ENCODE results near the gene SNX32. TPM values are rescaled to one million over a fixed set of nuclear protein-coding genes. Genes with fewer than 3 reads are reported as not detected.

Gene SNX32
- total and polyA plus RNA-seq, 2 of the 13 experiments (the other 11 are each of a cell fraction or from before 2014, with no cell fraction given) = 0.09 to 0.34 TPM

DNA sequence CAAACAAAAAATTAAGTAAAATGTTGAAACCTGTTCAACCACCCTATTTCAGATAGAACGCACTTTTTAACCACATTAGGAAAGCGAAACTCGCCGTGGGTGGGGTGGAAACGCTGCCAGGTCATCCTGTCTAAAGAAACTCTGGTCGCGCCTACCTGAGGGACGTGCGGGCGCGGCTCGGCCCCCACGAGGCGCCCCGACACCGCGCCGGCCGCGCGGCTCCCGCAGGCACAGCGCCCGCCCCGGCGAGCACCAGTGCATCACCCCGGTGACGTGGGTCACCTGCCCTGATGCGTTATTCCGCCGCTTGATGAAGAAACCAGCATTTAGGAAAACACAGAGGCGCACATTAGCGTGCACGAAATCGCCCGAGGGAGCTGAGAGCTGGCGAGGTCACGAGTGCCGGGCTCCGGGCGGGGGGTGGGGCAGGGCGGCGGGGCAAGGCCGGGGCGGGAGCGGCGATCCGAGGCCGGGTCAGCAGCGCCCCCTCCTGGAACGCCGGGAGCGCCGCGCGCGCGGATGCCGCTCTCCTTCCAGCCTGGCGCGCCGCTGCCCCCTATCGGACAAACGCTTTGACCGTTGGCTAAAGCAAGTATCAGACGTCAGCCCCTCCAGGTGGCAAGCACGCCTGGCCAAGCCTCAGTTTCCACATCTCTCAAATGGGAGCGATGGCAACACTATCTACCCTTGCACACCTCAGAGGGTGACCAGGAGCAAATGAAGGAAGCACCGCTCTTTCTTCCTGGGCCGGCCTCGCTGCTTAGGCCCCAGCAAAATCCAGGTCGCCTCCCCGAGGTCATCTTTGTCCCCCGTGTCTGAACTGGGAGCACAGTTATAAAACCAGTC, 15.7 kb upstream of the SNX32 start (continued):
- TF ChIP-seq, protein P1, sequence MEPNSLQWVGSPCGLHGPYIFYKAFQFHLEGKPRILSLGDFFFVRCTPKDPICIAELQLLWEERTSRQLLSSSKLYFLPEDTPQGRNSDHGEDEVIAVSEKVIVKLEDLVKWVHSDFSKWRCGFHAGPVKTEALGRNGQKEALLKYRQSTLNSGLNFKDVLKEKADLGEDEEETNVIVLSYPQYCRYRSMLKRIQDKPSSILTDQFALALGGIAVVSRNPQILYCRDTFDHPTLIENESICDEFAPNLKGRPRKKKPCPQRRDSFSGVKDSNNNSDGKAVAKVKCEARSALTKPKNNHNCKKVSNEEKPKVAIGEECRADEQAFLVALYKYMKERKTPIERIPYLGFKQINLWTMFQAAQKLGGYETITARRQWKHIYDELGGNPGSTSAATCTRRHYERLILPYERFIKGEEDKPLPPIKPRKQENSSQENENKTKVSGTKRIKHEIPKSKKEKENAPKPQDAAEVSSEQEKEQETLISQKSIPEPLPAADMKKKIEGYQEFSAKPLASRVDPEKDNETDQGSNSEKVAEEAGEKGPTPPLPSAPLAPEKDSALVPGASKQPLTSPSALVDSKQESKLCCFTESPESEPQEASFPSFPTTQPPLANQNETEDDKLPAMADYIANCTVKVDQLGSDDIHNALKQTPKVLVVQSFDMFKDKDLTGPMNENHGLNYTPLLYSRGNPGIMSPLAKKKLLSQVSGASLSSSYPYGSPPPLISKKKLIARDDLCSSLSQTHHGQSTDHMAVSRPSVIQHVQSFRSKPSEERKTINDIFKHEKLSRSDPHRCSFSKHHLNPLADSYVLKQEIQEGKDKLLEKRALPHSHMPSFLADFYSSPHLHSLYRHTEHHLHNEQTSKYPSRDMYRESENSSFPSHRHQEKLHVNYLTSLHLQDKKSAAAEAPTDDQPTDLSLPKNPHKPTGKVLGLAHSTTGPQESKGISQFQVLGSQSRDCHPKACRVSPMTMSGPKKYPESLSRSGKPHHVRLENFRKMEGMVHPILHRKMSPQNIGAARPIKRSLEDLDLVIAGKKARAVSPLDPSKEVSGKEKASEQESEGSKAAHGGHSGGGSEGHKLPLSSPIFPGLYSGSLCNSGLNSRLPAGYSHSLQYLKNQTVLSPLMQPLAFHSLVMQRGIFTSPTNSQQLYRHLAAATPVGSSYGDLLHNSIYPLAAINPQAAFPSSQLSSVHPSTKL (CRISPR knock-in tag; IDR thresholded peaks at IDR 0.05) = peak; percentile 41; the same call in 1 of the 2 replicates
- no peak for TF ChIP-seq ARNT (IDR thresholded peaks at IDR 0.05)
- TF ChIP-seq SOX13 (IDR thresholded peaks at IDR 0.05) = no peak
- TF ChIP-seq SOX13 (CRISPR knock-in tag; conservative IDR thresholded peaks at IDR 0.05 in 1 of 2, IDR thresholded peaks at IDR 0.05 in 1 of 2) = no peak
- no peak for TF ChIP-seq EZH2 (conservative IDR thresholded peaks at IDR 0.05; ENCODE audit: low read depth, low read length)
- no peak for TF ChIP-seq KLF15 (CRISPR knock-in tag; IDR thresholded peaks at IDR 0.05; ENCODE audit: borderline replicate concordance)
- no peak for TF ChIP-seq KDM6A (CRISPR knock-in tag; IDR thresholded peaks at IDR 0.05; ENCODE audit: low read depth)
- TF ChIP-seq ZNF235 (CRISPR knock-in tag; IDR thresholded peaks at IDR 0.05; ENCODE audit: borderline replicate concordance) = 0 out of 2 replicates have a peak, but pooled peaks have one; percentile 44
- TF ChIP-seq MXI1 (IDR thresholded peaks at IDR 0.05; ENCODE audit: borderline replicate concordance, low read depth, low read length) = peak; percentile 43; the same call in 1 of the 3 replicates
- no peak; the same call in 1 of the 2 replicates for TF ChIP-seq HOXD1 (CRISPR knock-in tag; IDR thresholded peaks at IDR 0.05)
- peak; percentile 66 for TF ChIP-seq IRF2 (CRISPR knock-in tag; IDR thresholded peaks at IDR 0.05)
- TF ChIP-seq CHCHD3 (CRISPR knock-in tag; IDR thresholded peaks at IDR 0.05) = no peak
- TF ChIP-seq ZKSCAN5 (CRISPR knock-in tag; IDR thresholded peaks at IDR 0.05) = no peak
- no peak for TF ChIP-seq KAT7 (CRISPR knock-in tag; IDR thresholded peaks at IDR 0.05; ENCODE audit: borderline replicate concordance)
- no peak for TF ChIP-seq ZNF317 (CRISPR knock-in tag; IDR thresholded peaks at IDR 0.05)
- TF ChIP-seq KDM2A (CRISPR knock-in tag; IDR thresholded peaks at IDR 0.05; ENCODE audit: borderline replicate concordance, low read depth) = peak; percentile 90
- TF ChIP-seq, protein P2, sequence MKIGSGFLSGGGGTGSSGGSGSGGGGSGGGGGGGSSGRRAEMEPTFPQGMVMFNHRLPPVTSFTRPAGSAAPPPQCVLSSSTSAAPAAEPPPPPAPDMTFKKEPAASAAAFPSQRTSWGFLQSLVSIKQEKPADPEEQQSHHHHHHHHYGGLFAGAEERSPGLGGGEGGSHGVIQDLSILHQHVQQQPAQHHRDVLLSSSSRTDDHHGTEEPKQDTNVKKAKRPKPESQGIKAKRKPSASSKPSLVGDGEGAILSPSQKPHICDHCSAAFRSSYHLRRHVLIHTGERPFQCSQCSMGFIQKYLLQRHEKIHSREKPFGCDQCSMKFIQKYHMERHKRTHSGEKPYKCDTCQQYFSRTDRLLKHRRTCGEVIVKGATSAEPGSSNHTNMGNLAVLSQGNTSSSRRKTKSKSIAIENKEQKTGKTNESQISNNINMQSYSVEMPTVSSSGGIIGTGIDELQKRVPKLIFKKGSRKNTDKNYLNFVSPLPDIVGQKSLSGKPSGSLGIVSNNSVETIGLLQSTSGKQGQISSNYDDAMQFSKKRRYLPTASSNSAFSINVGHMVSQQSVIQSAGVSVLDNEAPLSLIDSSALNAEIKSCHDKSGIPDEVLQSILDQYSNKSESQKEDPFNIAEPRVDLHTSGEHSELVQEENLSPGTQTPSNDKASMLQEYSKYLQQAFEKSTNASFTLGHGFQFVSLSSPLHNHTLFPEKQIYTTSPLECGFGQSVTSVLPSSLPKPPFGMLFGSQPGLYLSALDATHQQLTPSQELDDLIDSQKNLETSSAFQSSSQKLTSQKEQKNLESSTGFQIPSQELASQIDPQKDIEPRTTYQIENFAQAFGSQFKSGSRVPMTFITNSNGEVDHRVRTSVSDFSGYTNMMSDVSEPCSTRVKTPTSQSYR (CRISPR knock-in tag; IDR thresholded peaks at IDR 0.05; ENCODE audit: borderline replicate concordance) = peak; percentile 65
- TF ChIP-seq, protein P3, sequence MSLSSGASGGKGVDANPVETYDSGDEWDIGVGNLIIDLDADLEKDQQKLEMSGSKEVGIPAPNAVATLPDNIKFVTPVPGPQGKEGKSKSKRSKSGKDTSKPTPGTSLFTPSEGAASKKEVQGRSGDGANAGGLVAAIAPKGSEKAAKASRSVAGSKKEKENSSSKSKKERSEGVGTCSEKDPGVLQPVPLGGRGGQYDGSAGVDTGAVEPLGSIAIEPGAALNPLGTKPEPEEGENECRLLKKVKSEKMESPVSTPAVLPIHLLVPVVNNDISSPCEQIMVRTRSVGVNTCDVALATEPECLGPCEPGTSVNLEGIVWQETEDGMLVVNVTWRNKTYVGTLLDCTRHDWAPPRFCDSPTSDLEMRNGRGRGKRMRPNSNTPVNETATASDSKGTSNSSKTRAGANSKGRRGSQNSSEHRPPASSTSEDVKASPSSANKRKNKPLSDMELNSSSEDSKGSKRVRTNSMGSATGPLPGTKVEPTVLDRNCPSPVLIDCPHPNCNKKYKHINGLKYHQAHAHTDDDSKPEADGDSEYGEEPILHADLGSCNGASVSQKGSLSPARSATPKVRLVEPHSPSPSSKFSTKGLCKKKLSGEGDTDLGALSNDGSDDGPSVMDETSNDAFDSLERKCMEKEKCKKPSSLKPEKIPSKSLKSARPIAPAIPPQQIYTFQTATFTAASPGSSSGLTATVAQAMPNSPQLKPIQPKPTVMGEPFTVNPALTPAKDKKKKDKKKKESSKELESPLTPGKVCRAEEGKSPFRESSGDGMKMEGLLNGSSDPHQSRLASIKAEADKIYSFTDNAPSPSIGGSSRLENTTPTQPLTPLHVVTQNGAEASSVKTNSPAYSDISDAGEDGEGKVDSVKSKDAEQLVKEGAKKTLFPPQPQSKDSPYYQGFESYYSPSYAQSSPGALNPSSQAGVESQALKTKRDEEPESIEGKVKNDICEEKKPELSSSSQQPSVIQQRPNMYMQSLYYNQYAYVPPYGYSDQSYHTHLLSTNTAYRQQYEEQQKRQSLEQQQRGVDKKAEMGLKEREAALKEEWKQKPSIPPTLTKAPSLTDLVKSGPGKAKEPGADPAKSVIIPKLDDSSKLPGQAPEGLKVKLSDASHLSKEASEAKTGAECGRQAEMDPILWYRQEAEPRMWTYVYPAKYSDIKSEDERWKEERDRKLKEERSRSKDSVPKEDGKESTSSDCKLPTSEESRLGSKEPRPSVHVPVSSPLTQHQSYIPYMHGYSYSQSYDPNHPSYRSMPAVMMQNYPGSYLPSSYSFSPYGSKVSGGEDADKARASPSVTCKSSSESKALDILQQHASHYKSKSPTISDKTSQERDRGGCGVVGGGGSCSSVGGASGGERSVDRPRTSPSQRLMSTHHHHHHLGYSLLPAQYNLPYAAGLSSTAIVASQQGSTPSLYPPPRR (CRISPR knock-in tag; IDR thresholded peaks at IDR 0.05; ENCODE audit: borderline replicate concordance) = no peak
